ENCODE results near the gene MAP4K4. TPM values are rescaled to one million over a fixed set of nuclear protein-coding genes. Genes with fewer than 3 reads are reported as not detected.

MAP4K4 gene
- total RNA-seq, 1 experiment from 2014 or later: 162 TPM

DNA sequence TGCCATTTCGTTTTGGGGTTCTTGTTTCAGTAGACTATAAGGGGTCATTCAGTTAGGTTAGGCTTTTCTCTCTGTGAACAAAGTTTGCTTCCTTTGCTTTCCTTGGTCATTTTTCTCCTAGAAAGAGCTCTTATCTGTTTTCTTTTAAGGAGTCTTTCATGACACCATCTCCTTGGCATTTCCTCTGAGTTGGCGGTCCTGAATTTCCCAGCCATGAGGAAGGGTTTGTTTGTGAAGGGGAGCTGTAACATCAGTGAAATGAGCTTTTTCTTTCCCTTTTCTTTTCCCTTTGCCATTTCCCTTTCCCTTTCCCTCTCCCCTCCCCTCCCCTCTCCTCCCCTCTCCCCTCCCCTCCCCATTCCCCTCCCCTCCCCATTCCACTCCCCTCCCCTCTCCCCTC, 61.7 kb downstream of the MAP4K4 start:
- H3K36me3 Mint-ChIP-seq (ENCODE audit: insufficient read depth, unreplicated experiment): peaks cover 4% of the 10 kb centered on the region
- intact Hi-C loops (cut with micrococcal nuclease): loop anchor here (5.0 kb wide), 1 partner anchor 342 kb away; no protein-coding TSS in a partner anchor
- no TSS peak for BruUV-seq (replicated peaks)
- ChIA-PET CTCF (interaction anchor here (0.6 to 0.9 kb wide), 2 partner anchors 11 to 554 kb away, joined by 3 to 4 read pairs; no protein-coding TSS in a partner anchor), POLR2A (interaction anchor here (0.7 to 1.4 kb wide), 3 partner anchors 17 to 69 kb away, joined by 3 to 4 read pairs (median 4); no protein-coding TSS in a partner anchor)
- peak overlapping the region; percentile 83 for H3K27ac Mint-ChIP-seq (ENCODE audit: low read depth, unreplicated experiment)
- no peaks in the 10 kb centered on the region for H3K9me3 Mint-ChIP-seq (ENCODE audit: unreplicated experiment)
- H3K4me3 Mint-ChIP-seq (ENCODE audit: unreplicated experiment): peak overlapping the region; percentile 44
- DNase-seq (ENCODE audit: unreplicated experiment): peak; percentile 81
- no peaks in the 10 kb centered on the region for H3K27me3 Mint-ChIP-seq (ENCODE audit: insufficient read depth, unreplicated experiment)
- H3K4me1 Mint-ChIP-seq (ENCODE audit: insufficient read depth, unreplicated experiment): peaks cover 38% of the 10 kb centered on the region
- TF ChIP-seq, protein P1, sequence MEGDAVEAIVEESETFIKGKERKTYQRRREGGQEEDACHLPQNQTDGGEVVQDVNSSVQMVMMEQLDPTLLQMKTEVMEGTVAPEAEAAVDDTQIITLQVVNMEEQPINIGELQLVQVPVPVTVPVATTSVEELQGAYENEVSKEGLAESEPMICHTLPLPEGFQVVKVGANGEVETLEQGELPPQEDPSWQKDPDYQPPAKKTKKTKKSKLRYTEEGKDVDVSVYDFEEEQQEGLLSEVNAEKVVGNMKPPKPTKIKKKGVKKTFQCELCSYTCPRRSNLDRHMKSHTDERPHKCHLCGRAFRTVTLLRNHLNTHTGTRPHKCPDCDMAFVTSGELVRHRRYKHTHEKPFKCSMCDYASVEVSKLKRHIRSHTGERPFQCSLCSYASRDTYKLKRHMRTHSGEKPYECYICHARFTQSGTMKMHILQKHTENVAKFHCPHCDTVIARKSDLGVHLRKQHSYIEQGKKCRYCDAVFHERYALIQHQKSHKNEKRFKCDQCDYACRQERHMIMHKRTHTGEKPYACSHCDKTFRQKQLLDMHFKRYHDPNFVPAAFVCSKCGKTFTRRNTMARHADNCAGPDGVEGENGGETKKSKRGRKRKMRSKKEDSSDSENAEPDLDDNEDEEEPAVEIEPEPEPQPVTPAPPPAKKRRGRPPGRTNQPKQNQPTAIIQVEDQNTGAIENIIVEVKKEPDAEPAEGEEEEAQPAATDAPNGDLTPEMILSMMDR (IDR thresholded peaks at IDR 0.05; ENCODE audit: unreplicated experiment): no peak

DNA sequence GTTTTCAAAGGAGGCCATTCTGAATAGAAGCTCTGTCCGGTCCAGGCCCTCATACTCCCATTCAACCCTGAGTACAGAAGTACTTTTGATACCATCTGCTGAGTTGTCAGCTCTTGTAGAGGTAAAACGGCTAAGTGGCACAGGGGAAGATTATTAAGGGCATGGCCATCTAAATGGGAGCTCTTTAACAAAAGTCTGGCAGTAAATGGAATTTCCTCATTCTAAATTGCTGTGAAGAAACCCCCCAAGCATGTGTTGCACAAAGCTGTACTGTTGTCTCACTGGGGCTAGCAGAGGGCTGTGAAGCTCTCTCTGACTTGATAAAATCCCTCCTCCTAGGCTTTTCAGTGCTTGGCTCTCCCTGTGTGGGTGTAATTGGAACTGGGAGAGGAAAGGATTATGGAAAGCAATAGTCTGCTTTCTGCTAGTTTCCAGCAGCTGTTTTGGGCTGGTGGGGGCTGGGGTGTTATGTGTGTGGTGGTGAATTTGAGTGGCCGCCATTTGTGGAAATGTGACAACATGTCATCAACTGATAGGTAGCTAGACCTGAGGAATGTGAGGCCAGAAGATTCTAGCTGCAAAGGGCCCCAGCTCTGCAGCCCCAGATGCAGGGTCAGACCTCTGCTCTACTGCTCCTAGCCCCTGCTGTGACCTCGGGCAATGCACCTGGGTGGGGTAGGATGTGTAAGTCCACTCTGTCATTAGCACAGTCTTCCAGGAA, 65.1 kb downstream of the MAP4K4 start:
- Mint-ChIP-seq H3K36me3 (ENCODE audit: insufficient read depth, unreplicated experiment) (peaks cover 7% of the 10 kb centered on the region), H3K27me3 (ENCODE audit: insufficient read depth, unreplicated experiment) (no peaks in the 10 kb centered on the region), H3K4me3 (ENCODE audit: unreplicated experiment) (no peak overlapping the region), H3K27ac (ENCODE audit: low read depth, unreplicated experiment) (peak overlapping the region; percentile 73), H3K9me3 (ENCODE audit: unreplicated experiment) (no peaks in the 10 kb centered on the region), H3K4me1 (ENCODE audit: insufficient read depth, unreplicated experiment) (peaks cover 54% of the 10 kb centered on the region)
- intact Hi-C loops (cut with micrococcal nuclease): no loop called here
- TF ChIP-seq, protein P1 (IDR thresholded peaks at IDR 0.05; ENCODE audit: unreplicated experiment): no peak
- BruUV-seq (replicated peaks): no TSS peak
- POLR2A ChIA-PET: interaction anchor here (0.6 to 1.7 kb wide), 7 partner anchors 12 to 64 kb away, joined by 3 to 7 read pairs (median 4); no protein-coding TSS in a partner anchor
- CTCF ChIA-PET: interaction anchor here (0.5 to 2.5 kb wide), 6 partner anchors 9 to 696 kb away, joined by 3 to 8 read pairs (median 4); no protein-coding TSS in a partner anchor
- no peak for DNase-seq (ENCODE audit: unreplicated experiment)

DNA sequence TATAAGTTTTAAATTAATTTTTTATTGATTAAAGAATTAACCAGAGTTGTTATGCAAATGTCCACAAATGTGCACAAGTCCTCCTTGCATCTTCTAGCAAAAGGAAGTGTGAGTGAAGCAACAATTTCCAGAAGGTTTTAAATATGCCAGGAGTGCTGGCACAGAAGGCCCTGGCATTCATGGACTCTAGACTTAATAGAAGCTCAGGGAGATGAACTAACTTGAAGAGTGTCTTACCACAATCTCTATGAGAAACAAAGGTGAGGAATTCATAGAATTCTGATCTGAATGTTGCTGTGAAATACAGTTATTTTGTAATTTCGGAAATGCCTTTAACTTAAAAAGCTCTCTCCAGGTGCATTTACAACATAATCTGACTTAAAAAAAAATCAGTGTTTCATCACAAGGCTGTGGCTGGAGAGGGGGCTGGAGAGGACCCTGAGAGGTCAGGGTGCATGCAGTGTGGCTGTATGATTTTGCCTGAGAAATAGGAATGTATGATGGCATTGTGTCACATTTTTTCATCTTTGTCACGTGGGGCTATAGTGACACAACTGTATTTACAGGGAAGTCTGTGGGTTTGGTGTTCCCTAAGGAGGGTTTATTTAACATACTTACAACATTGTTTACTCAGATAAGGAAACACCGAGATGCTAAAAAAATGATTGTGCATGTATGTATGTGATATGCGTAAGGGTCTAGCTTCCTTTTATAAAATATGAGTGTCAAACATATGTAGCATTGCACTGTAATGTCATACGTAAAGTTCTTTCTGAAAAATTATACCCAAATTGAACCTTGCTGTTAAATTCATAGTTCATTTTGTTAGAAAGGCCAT, 66.2 kb downstream of the MAP4K4 start:
- BruUV-seq (replicated peaks): no TSS peak
- ChIA-PET POLR2A (interaction anchor here (0.5 to 1.8 kb wide), 10 partner anchors 10 to 1011 kb away, joined by 3 to 8 read pairs (median 4); partner anchors contain the start of gene MAP4K4), CTCF (interaction anchor here (2.5 kb wide), 1 partner anchor 68 kb away, joined by 8 read pairs; no protein-coding TSS in a partner anchor)
- TF ChIP-seq, protein P1 (IDR thresholded peaks at IDR 0.05; ENCODE audit: unreplicated experiment): no peak
- intact Hi-C loops (cut with micrococcal nuclease): no loop called here
- H3K36me3 Mint-ChIP-seq (ENCODE audit: insufficient read depth, unreplicated experiment): peaks cover 6% of the 10 kb centered on the region
- H3K4me3 Mint-ChIP-seq (ENCODE audit: unreplicated experiment): no peak overlapping the region
- no peaks in the 10 kb centered on the region for H3K27me3 Mint-ChIP-seq (ENCODE audit: insufficient read depth, unreplicated experiment)
- no peaks in the 10 kb centered on the region for H3K9me3 Mint-ChIP-seq (ENCODE audit: unreplicated experiment)
- DNase-seq (ENCODE audit: unreplicated experiment): peak; percentile 27
- peak overlapping the region; percentile 73 for H3K27ac Mint-ChIP-seq (ENCODE audit: low read depth, unreplicated experiment)
- peaks cover 55% of the 10 kb centered on the region for H3K4me1 Mint-ChIP-seq (ENCODE audit: insufficient read depth, unreplicated experiment)

Measured in MCF 10A (cell line).